Tibial artery (tissue), 4 donors: Measurements from ENCODE around the gene CLDN16.

Experiments
- DNase-seq, 2 donors: peaks; one replicate each; pipeline ENCODE4 v3.0.0-alpha.2; 2019
- H3K27ac ChIP-seq, 2 donors: fragments of 200-600 bp; sonication (generic) in 1 of 2; 1 replicate in 1 of 2; 2 replicates in 1 of 2; pipeline ENCODE4 v1.5.1; 2018 to 2019; ENCODE audit warnings: mild to moderate bottlenecking in 1 of 2
- H3K27me3 ChIP-seq, 2 donors: fragments of 200-600 bp; sonication (generic) in 1 of 2; one replicate each; pipeline versions ENCODE4 v1.5.1 to v1.6.0; 2016 to 2019
- H3K36me3 ChIP-seq, 3 donors: fragments of 200-600 bp; sonication (generic) in 2 of 3; one replicate each; pipeline ENCODE4 v1.5.1; 2016 to 2019; ENCODE audit warnings: mild to moderate bottlenecking in 2 of 3
- H3K4me1 ChIP-seq, 4 donors: fragments of 200-600 bp; sonication (generic) in 2 of 4; 1 replicate in 3 of 4; 2 replicates in 1 of 4; pipeline ENCODE4 v1.5.1; 2016 to 2019
- H3K4me3 ChIP-seq, 2 donors: fragments of 200-600 bp; sonication (generic) in 1 of 2; 1 replicate in 1 of 2; 2 replicates in 1 of 2; pipeline ENCODE4 v1.5.1; 2018 to 2019; ENCODE audit warnings: mild to moderate bottlenecking in 2 of 2
- H3K9me3 ChIP-seq, 3 donors: fragments of 200-600 bp; sonication (generic) in 1 of 3; one replicate each; pipeline ENCODE4 v1.5.1; 2016 to 2019
- intact Hi-C: fragments of 100-400 bp; cut with DNase I; formaldehyde crosslinking; loops from one replicate; pipeline ENCODE4 v1.15.0; 2023; ENCODE audit warnings: low total_unique reads
- TF ChIP-seq, protein P1 (sequence below), 2 experiments: fragments of 200-600 bp in 1 of 2; fragments of 450-650 bp in 1 of 2; IDR thresholded peaks; one replicate each; pipeline ENCODE4 v1.5.1; 2017 to 2019; ENCODE audit warnings: antibody characterized with exemption in 2 of 2, mild to moderate bottlenecking in 1 of 2, moderate library complexity in 1 of 2

Gene CLDN16

GRCh38 chr3:190449801-190450200 lies 61.8 kb downstream of the CLDN16 start, which contains the start of gene TMEM207:
Gene TMEM207, minus strand, starts transcription at chr3:190449901. Its CDS starts 92 bp downstream, at chr3:190449809.
- H3K36me3 ChIP-seq, result no peaks in the 10 kb centered on the region
- TF ChIP-seq, protein P1, sequence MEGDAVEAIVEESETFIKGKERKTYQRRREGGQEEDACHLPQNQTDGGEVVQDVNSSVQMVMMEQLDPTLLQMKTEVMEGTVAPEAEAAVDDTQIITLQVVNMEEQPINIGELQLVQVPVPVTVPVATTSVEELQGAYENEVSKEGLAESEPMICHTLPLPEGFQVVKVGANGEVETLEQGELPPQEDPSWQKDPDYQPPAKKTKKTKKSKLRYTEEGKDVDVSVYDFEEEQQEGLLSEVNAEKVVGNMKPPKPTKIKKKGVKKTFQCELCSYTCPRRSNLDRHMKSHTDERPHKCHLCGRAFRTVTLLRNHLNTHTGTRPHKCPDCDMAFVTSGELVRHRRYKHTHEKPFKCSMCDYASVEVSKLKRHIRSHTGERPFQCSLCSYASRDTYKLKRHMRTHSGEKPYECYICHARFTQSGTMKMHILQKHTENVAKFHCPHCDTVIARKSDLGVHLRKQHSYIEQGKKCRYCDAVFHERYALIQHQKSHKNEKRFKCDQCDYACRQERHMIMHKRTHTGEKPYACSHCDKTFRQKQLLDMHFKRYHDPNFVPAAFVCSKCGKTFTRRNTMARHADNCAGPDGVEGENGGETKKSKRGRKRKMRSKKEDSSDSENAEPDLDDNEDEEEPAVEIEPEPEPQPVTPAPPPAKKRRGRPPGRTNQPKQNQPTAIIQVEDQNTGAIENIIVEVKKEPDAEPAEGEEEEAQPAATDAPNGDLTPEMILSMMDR (IDR thresholded peaks at IDR 0.05), result no peak

GRCh38 chr3:190455828-190456227 lies 67.9 kb downstream of the CLDN16 start:
- Histone ChIP-seq H3K36me3 (no peaks in the 10 kb centered on the region), H3K4me3 (no peak overlapping the region), H3K4me1 (no peaks in the 10 kb centered on the region), H3K9me3 (no peaks in the 10 kb centered on the region), H3K27me3 (no peaks in the 10 kb centered on the region), H3K27ac (no peak overlapping the region)
- TF ChIP-seq, protein P1 (IDR thresholded peaks at IDR 0.05), result no peak
- intact Hi-C loops, result no loop called here
- no peak for DNase-seq

More at GRCh38 chr3:190449801-190450200, 61.8 kb downstream of the CLDN16 start, which contains the start of gene TMEM207:
- no peak within 1 kb of the TSS for H3K27ac ChIP-seq
- H3K9me3 ChIP-seq, result no peaks in the 10 kb centered on the region
- intact Hi-C loops, result no loop called here
- H3K4me1 ChIP-seq, result no peaks in the 10 kb centered on the region
- H3K27me3 ChIP-seq, result no peaks in the 10 kb centered on the region
- H3K4me3 ChIP-seq, result no peak within 1 kb of the TSS
- DNase-seq, result no peak

GRCh38 chr3:190456770-190457169 lies 68.8 kb downstream of the CLDN16 start:
- Histone ChIP-seq H3K27ac (no peak overlapping the region), H3K27me3 (no peaks in the 10 kb centered on the region), H3K36me3 (no peaks in the 10 kb centered on the region), H3K4me1 (no peaks in the 10 kb centered on the region), H3K4me3 (no peak overlapping the region), H3K9me3 (no peaks in the 10 kb centered on the region)
- TF ChIP-seq, protein P1 (IDR thresholded peaks at IDR 0.05), result no peak
- intact Hi-C loops, result no loop called here
- DNase-seq, result no peak

GRCh38 chr3:190458040-190458439 lies 70.1 kb downstream of the CLDN16 start:
- Histone ChIP-seq H3K27me3 (no peaks in the 10 kb centered on the region), H3K27ac (no peak overlapping the region), H3K36me3 (no peaks in the 10 kb centered on the region), H3K4me3 (no peak overlapping the region), H3K4me1 (no peaks in the 10 kb centered on the region), H3K9me3 (no peaks in the 10 kb centered on the region)
- TF ChIP-seq, protein P1 (IDR thresholded peaks at IDR 0.05), result no peak
- no peak for DNase-seq
- intact Hi-C loops, result no loop called here
